H9 (cell line): Measurements from ENCODE around the gene PHLDB1. TPM values are rescaled to one million over a fixed set of nuclear protein-coding genes. Genes with fewer than 3 reads are reported as not detected.

ENCODE experiments used
- DNase-seq: peaks from one replicate; pipeline ENCODE4 v3.0.0-alpha.2; 2017
- H2AFZ ChIP-seq: one replicate; pipeline ENCODE4 v1.6.1; 2013; ENCODE audit warnings: mild to moderate bottlenecking, low read length, control low read depth, moderate library complexity
- H2AK5ac ChIP-seq: 2 replicates; pipeline ENCODE4 v1.6.1; 2013; ENCODE audit warnings: low read length, control low read depth, mixed read lengths; ENCODE audit not compliant: insufficient read length
- H2BK120ac ChIP-seq: one replicate; pipeline ENCODE4 v1.6.1; 2013; ENCODE audit warnings: low read depth, mild to moderate bottlenecking, low read length, control low read depth, inconsistent platforms; ENCODE audit not compliant: poor library complexity, severe bottlenecking
- H2BK12ac ChIP-seq: 2 replicates; pipeline ENCODE4 v1.6.1; 2013; ENCODE audit warnings: low read length, control low read depth, mixed read lengths, low read depth; ENCODE audit not compliant: insufficient read length
- H2BK15ac ChIP-seq: 2 replicates; pipeline ENCODE4 v1.6.1; 2013; ENCODE audit warnings: low read depth, low read length, control low read depth
- H2BK20ac ChIP-seq: one replicate; pipeline ENCODE4 v1.6.1; 2013; ENCODE audit warnings: low read depth, mild to moderate bottlenecking, low read length, control low read depth, inconsistent platforms; ENCODE audit not compliant: poor library complexity, severe bottlenecking
- H2BK5ac ChIP-seq: 2 replicates; pipeline ENCODE4 v1.6.1; 2013; ENCODE audit warnings: low read length, control low read depth, mixed read lengths; ENCODE audit not compliant: insufficient read length
- H3K14ac ChIP-seq: 2 replicates; pipeline ENCODE4 v1.6.1; 2013; ENCODE audit warnings: low read length, control low read depth; ENCODE audit not compliant: insufficient read depth
- H3K18ac ChIP-seq: 2 replicates; pipeline ENCODE4 v1.6.1; 2013; ENCODE audit warnings: low read depth, mild to moderate bottlenecking, mixed read lengths, low read length, control low read depth; ENCODE audit not compliant: insufficient read length
- H3K23ac ChIP-seq: 2 replicates; pipeline ENCODE4 v1.6.1; 2013; ENCODE audit warnings: low read length, control low read depth, mixed read lengths, low read depth; ENCODE audit not compliant: insufficient read length
- H3K23me2 ChIP-seq: 2 replicates; pipeline ENCODE4 v1.6.1; 2013; ENCODE audit warnings: low read depth, mild to moderate bottlenecking, mixed read lengths, low read length, control low read depth; ENCODE audit not compliant: insufficient read length, poor library complexity, severe bottlenecking
- H3K27ac ChIP-seq: 2 replicates; pipeline ENCODE4 v1.5.1; 2013; ENCODE audit warnings: low read length, control low read depth, mixed read lengths, low read depth; ENCODE audit not compliant: insufficient read length
- H3K27me3 ChIP-seq: 2 replicates; pipeline ENCODE4 v1.6.1; 2013; ENCODE audit warnings: low read length, control low read depth, inconsistent platforms; ENCODE audit not compliant: insufficient read depth
- H3K4ac ChIP-seq: 2 replicates; pipeline ENCODE4 v1.6.1; 2013; ENCODE audit warnings: low read depth, mild to moderate bottlenecking, control low read depth, inconsistent platforms, low read length, moderate library complexity
- H3K4me1 ChIP-seq: 2 replicates; pipeline ENCODE4 v1.6.1; 2013; ENCODE audit warnings: low read length, control low read depth, inconsistent platforms; ENCODE audit not compliant: insufficient read depth
- H3K4me2 ChIP-seq: 2 replicates; pipeline ENCODE4 v1.6.1; 2013; ENCODE audit warnings: low read length, control low read depth, mixed read lengths; ENCODE audit not compliant: insufficient read length, insufficient read depth
- H3K56ac ChIP-seq: 2 replicates; pipeline ENCODE4 v1.6.1; 2013; ENCODE audit warnings: low read depth, mild to moderate bottlenecking, mixed read lengths, low read length, control low read depth; ENCODE audit not compliant: insufficient read length
- H3K79me1 ChIP-seq: 2 replicates; pipeline ENCODE4 v1.6.1; 2013; ENCODE audit warnings: low read depth, mild to moderate bottlenecking, moderate library complexity, low read length, control low read depth, inconsistent platforms; ENCODE audit not compliant: insufficient read depth, poor library complexity, severe bottlenecking
- H3K79me2 ChIP-seq: 2 replicates; pipeline ENCODE4 v1.6.1; 2013; ENCODE audit warnings: low read length, control low read depth, inconsistent platforms; ENCODE audit not compliant: insufficient read depth
- H3K9ac ChIP-seq: 2 replicates; pipeline ENCODE4 v1.6.1; 2013; ENCODE audit warnings: low read length, control low read depth, mixed read lengths; ENCODE audit not compliant: insufficient read length; ENCODE audit errors: extremely low read depth
- H3K9me3 ChIP-seq: one replicate; pipeline ENCODE4 v1.6.1; 2013; ENCODE audit warnings: low read depth, low read length, inconsistent platforms; ENCODE audit not compliant: control insufficient read depth
- H3T11ph ChIP-seq: one replicate; pipeline ENCODE4 v1.6.1; 2013; ENCODE audit warnings: mild to moderate bottlenecking, low read length, control low read depth, inconsistent platforms
- H4K20me1 ChIP-seq: one replicate; pipeline ENCODE4 v1.6.1; 2013; ENCODE audit not compliant: control insufficient read depth, insufficient read length, insufficient read depth
- H4K5ac ChIP-seq: 2 replicates; pipeline ENCODE4 v1.6.1; 2013; ENCODE audit warnings: low read depth, mild to moderate bottlenecking, mixed read lengths, low read length, control low read depth; ENCODE audit not compliant: insufficient read length
- H4K8ac ChIP-seq: replicated peaks from 2 replicates; pipeline ENCODE4 v1.6.1; 2013; ENCODE audit warnings: low read length, control low read depth, mixed read lengths, low read depth; ENCODE audit not compliant: insufficient read length
- H4K91ac ChIP-seq: 2 replicates; pipeline ENCODE4 v1.6.1; 2013; ENCODE audit warnings: low read depth, mild to moderate bottlenecking, moderate library complexity, mixed read lengths, low read length, control low read depth; ENCODE audit not compliant: insufficient read length
- H3K27ac Mint-ChIP-seq, 3 experiments: 2 replicates in 2 of 3; 3 replicates in 1 of 3; pipeline ENCODE4 v1.8.0; 2020 to 2021; ENCODE audit warnings: mixed read lengths in 3 of 3, mild to moderate bottlenecking in 1 of 3, moderate library complexity in 1 of 3
- H3K27me3 Mint-ChIP-seq: 2 replicates; pipeline ENCODE4 v1.8.0; 2021; ENCODE audit warnings: low read depth, mild to moderate bottlenecking, moderate library complexity, mixed read lengths
- H3K36me3 Mint-ChIP-seq, 3 experiments: 2 replicates in 2 of 3; 3 replicates in 1 of 3; pipeline ENCODE4 v1.8.0; 2020 to 2021; ENCODE audit warnings: low read depth in 3 of 3, mixed read lengths in 3 of 3; ENCODE audit not compliant: insufficient read depth in 1 of 3
- H3K4me1 Mint-ChIP-seq, 2 experiments: 2 replicates each; pipeline ENCODE4 v1.8.0; 2020; ENCODE audit warnings: mixed read lengths in 2 of 2
- H3K4me3 Mint-ChIP-seq, 2 experiments: 2 replicates in 1 of 2; 3 replicates in 1 of 2; pipeline ENCODE4 v1.8.0; 2020 to 2021; ENCODE audit warnings: mild to moderate bottlenecking in 2 of 2, mixed read lengths in 2 of 2, moderate library complexity in 1 of 2
- H3K9me3 Mint-ChIP-seq, 2 experiments: 2 replicates in 1 of 2; 3 replicates in 1 of 2; pipeline ENCODE4 v1.8.0; 2020; ENCODE audit warnings: mild to moderate bottlenecking in 2 of 2, mixed read lengths in 2 of 2, moderate library complexity in 1 of 2
- WGBS: extraction: QIAGEN DNeasy Blood & Tissue Kit; methylation state at CpG from one replicate; pipeline ENCODE4 v1.1.7; 2013; ENCODE audit warnings: missing lambda C conversion rate, low lambda C conversion rate, mixed read lengths; ENCODE audit not compliant: insufficient read length; ENCODE audit errors: extremely low coverage; 5-methylcytosine and 5-hydroxymethylcytosine counted together
- total RNA-seq: library from RNA; stranded (reverse); gene quantifications from 2 replicates; pipeline ENCODE4 v1.2.1, GENCODE V29; 2021
- TF ChIP-seq, protein P1 (sequence below): fragments of 200-600 bp; sonication (generic); conservative IDR thresholded peaks from 3 replicates; pipeline ENCODE4 v1.8.0; 2021; ENCODE audit warnings: antibody characterized with exemption, mild to moderate bottlenecking

Gene PHLDB1
- total RNA-seq, 1 experiment from 2014 or later = 56.0 TPM

DNA sequence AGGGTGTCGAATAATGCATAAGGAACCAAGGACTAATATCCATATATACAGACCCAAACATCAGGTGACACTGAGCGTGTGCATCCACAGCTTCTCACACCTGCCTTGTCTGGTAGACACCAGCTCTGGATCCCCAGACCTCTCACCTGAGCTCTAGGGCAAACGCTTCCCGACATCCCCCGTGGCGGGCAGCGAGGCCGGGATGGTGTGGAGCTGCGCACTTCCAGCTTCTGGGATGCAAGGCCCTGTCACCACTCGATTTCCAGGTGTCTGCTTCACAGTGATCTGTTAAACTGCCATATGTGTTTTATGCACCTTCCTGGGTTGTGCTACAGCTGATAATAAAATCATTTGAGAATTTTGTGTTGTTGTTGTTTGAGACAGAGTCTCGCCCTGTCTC is 87.4 kb downstream of the PHLDB1 start:
- H3K56ac ChIP-seq = no peak overlapping the region
- Mint-ChIP-seq H3K27ac (peak overlapping the region in 1 of 3 experiments; percentile 44; a peak in 1 of 7 replicates), H3K4me3 (no peak overlapping the region), H3K9me3 (peaks cover under 1 to 6% of the 10 kb centered on the region in 2 experiments; a peak in 2 of 5 replicates), H3K27me3 (no peaks in the 10 kb centered on the region; the same call in 1 of the 2 replicates), H3K4me1 (peaks cover 38 to 39% of the 10 kb centered on the region in 2 experiments), H3K36me3 (peaks cover 0 to under 1% (median 0%) of the 10 kb centered on the region in 3 experiments; a peak in 2 of 7 replicates)
- H3K18ac ChIP-seq = no peak overlapping the region
- H3K4me2 ChIP-seq = no peak overlapping the region
- H3K79me1 ChIP-seq = no peaks in the 10 kb centered on the region
- H2AFZ ChIP-seq = no peak overlapping the region
- no peak overlapping the region for H4K8ac ChIP-seq
- no peak overlapping the region for H3T11ph ChIP-seq
- TF ChIP-seq, protein P1, sequence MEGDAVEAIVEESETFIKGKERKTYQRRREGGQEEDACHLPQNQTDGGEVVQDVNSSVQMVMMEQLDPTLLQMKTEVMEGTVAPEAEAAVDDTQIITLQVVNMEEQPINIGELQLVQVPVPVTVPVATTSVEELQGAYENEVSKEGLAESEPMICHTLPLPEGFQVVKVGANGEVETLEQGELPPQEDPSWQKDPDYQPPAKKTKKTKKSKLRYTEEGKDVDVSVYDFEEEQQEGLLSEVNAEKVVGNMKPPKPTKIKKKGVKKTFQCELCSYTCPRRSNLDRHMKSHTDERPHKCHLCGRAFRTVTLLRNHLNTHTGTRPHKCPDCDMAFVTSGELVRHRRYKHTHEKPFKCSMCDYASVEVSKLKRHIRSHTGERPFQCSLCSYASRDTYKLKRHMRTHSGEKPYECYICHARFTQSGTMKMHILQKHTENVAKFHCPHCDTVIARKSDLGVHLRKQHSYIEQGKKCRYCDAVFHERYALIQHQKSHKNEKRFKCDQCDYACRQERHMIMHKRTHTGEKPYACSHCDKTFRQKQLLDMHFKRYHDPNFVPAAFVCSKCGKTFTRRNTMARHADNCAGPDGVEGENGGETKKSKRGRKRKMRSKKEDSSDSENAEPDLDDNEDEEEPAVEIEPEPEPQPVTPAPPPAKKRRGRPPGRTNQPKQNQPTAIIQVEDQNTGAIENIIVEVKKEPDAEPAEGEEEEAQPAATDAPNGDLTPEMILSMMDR = no peak
- H3K4me1 ChIP-seq = peaks cover 6% of the 10 kb centered on the region; the same call in 1 of the 2 replicates
- H2BK120ac ChIP-seq = no peak overlapping the region
- H4K20me1 ChIP-seq = no peaks in the 10 kb centered on the region
- no peak overlapping the region for H3K27ac ChIP-seq
- H2BK5ac ChIP-seq = no peak overlapping the region
- peaks cover 3% of the 10 kb centered on the region for H3K23me2 ChIP-seq
- H3K14ac ChIP-seq = no peak overlapping the region
- no peak overlapping the region for H2BK15ac ChIP-seq
- DNase-seq = no peak
- H3K4ac ChIP-seq = no peak overlapping the region
- H3K79me2 ChIP-seq = no peaks in the 10 kb centered on the region
- no peak overlapping the region for H3K9ac ChIP-seq
- H3K27me3 ChIP-seq = no peaks in the 10 kb centered on the region
- no peaks in the 10 kb centered on the region for H3K9me3 ChIP-seq
- H2BK12ac ChIP-seq = no peak overlapping the region
- no peak overlapping the region for H2AK5ac ChIP-seq
- no peak overlapping the region for H4K91ac ChIP-seq
- no CpG with 5 or more reads among the region's 11 CpGs for WGBS
- H4K5ac ChIP-seq = no peak overlapping the region
- H3K23ac ChIP-seq = no peak overlapping the region
- H2BK20ac ChIP-seq = no peak overlapping the region
